Ishikawa (cell line): ENCODE data around the gene CYBA.

Experiments
- CEBPB ChIP-seq: IDR thresholded peaks from 2 replicates; pipeline ENCODE4 v1.6.1; 2012
- EP300 ChIP-seq: IDR thresholded peaks from 2 replicates; pipeline ENCODE4 v1.6.1; 2012; ENCODE audit warnings: borderline replicate concordance
- TAF1 ChIP-seq: IDR thresholded peaks from 2 replicates; pipeline ENCODE4 v1.6.1; 2012; ENCODE audit warnings: low read depth, mild to moderate bottlenecking
- YY1 ChIP-seq: IDR thresholded peaks from 2 replicates; pipeline ENCODE4 v1.6.1; 2012; ENCODE audit warnings: low read depth

- no peak for TF ChIP-seq YY1
- no peak for TF ChIP-seq EP300
- no peak for TF ChIP-seq TAF1
- no peak for TF ChIP-seq CEBPB
These were observed 30.3 kb upstream of the CYBA start for GRCh38 chr16:88681084-88681680.
